Parathyroid adenoma (tissue), 2 donors: Measurements from ENCODE around the gene PCSK2.

Experiments used
- H2AFZ ChIP-seq: fragments of 300-600 bp; sonication (generic); one replicate; pipeline ENCODE4 v1.7.0; 2017; ENCODE audit warnings: antibody characterized with exemption, mild to moderate bottlenecking
- H3K27ac ChIP-seq: fragments of 300-600 bp; sonication (generic); one replicate; pipeline ENCODE4 v1.7.0; 2017
- H3K27me3 ChIP-seq: fragments of 300-600 bp; sonication (generic); one replicate; pipeline ENCODE4 v1.7.0; 2017; ENCODE audit warnings: low read length; ENCODE audit not compliant: control insufficient read depth, insufficient read depth
- H3K36me3 ChIP-seq: fragments of 300-600 bp; sonication (generic); one replicate; pipeline ENCODE4 v1.7.0; 2017; ENCODE audit warnings: low read length; ENCODE audit not compliant: control insufficient read depth, insufficient read depth
- H3K4me1 ChIP-seq: fragments of 300-600 bp; sonication (generic); one replicate; pipeline ENCODE4 v1.7.0; 2017; ENCODE audit warnings: control low read depth
- H3K4me2 ChIP-seq: fragments of 300-600 bp; sonication (generic); one replicate; pipeline ENCODE4 v1.7.0; 2017; ENCODE audit warnings: low read length
- H3K4me3 ChIP-seq: fragments of 300-600 bp; sonication (generic); one replicate; pipeline ENCODE4 v1.7.0; 2017; ENCODE audit warnings: low read depth, low read length
- H3K79me2 ChIP-seq: fragments of 300-600 bp; sonication (generic); one replicate; pipeline ENCODE4 v1.7.0; 2017; ENCODE audit warnings: control low read depth
- H3K9ac ChIP-seq: fragments of 300-600 bp; sonication (generic); one replicate; pipeline ENCODE4 v1.7.0; 2017; ENCODE audit warnings: mild to moderate bottlenecking
- H3K9me3 ChIP-seq: fragments of 300-600 bp; sonication (generic); one replicate; pipeline ENCODE4 v1.7.0; 2017; ENCODE audit warnings: low read length; ENCODE audit not compliant: control insufficient read depth
- TF ChIP-seq, protein P1 (sequence below): fragments of 300-600 bp; sonication (generic); IDR thresholded peaks from one replicate; pipeline ENCODE4 v1.7.0; 2017; ENCODE audit warnings: antibody characterized with exemption, mild to moderate bottlenecking
- donor health status: primary hyperparathyroidism.

PCSK2 gene

DNA sequence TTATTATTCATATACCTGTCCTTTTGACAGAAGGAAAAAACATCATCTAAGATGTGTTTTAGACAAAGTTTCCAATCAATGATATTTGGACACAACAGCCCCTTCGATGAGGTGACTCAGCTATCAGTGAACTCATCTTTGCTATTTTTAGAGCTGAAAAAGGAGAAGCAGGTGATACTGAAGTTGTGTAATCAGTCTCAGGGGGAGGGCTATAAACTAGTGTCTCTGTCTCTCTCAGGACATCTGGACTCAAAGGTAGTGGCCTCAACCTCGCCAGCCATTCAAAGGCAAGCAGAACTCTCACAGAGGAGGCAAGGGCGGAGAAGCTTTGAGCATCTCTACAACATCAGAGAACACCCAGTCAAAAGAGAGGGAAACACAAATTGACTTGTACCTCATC lies 168.9 kb downstream of the PCSK2 start:
- H3K4me3 ChIP-seq, result no peak overlapping the region
- no peaks in the 10 kb centered on the region for H3K79me2 ChIP-seq
- TF ChIP-seq, protein P1, sequence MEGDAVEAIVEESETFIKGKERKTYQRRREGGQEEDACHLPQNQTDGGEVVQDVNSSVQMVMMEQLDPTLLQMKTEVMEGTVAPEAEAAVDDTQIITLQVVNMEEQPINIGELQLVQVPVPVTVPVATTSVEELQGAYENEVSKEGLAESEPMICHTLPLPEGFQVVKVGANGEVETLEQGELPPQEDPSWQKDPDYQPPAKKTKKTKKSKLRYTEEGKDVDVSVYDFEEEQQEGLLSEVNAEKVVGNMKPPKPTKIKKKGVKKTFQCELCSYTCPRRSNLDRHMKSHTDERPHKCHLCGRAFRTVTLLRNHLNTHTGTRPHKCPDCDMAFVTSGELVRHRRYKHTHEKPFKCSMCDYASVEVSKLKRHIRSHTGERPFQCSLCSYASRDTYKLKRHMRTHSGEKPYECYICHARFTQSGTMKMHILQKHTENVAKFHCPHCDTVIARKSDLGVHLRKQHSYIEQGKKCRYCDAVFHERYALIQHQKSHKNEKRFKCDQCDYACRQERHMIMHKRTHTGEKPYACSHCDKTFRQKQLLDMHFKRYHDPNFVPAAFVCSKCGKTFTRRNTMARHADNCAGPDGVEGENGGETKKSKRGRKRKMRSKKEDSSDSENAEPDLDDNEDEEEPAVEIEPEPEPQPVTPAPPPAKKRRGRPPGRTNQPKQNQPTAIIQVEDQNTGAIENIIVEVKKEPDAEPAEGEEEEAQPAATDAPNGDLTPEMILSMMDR, result no peak
- H2AFZ ChIP-seq, result peak overlapping the region; percentile 7
- no peak overlapping the region for H3K4me2 ChIP-seq
- no peaks in the 10 kb centered on the region for H3K36me3 ChIP-seq
- H3K9me3 ChIP-seq, result no peaks in the 10 kb centered on the region
- H3K27me3 ChIP-seq, result no peaks in the 10 kb centered on the region
- H3K4me1 ChIP-seq, result peaks cover 4% of the 10 kb centered on the region
- H3K27ac ChIP-seq, result no peak overlapping the region
- no peak overlapping the region for H3K9ac ChIP-seq

DNA sequence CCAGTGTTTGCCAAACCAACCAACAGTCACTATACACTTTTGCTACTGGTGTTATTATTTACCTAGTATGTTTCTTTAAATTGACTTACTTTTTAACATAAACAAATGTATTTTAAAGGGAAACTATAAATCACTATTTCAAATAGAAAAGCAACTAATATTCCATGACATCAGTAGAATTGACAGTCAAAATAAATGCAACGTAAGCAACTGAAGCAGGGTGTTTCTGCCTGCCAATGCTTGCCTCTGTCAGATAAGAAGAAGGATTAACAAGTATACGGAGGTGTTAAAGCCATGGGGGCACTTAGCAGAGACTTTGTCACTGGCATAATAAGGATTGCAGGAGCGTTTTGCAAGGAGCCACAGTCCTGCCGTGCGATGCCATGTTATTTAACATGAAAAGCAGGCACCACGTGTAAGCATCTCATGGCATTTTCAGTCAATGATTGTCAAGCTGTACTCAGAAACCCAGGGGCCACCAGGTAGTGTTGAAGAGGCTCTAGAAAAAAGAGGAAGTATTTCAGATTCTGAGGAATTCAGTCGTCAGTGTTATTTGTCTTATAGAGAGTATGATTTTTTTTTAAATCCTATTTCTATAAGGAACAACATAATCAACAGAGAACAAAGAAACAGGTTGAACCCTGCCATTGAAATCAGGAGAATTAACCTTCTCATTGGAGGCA lies 172.6 kb downstream of the PCSK2 start:
- Histone ChIP-seq H3K36me3 (no peaks in the 10 kb centered on the region), H3K79me2 (no peaks in the 10 kb centered on the region), H3K4me2 (no peak overlapping the region), H3K27ac (no peak overlapping the region), H3K4me3 (no peak overlapping the region), H3K9ac (no peak overlapping the region), H2AFZ (no peak overlapping the region), H3K27me3 (no peaks in the 10 kb centered on the region), H3K9me3 (no peaks in the 10 kb centered on the region), H3K4me1 (peaks cover 4% of the 10 kb centered on the region)
- TF ChIP-seq, protein P1, result no peak

DNA sequence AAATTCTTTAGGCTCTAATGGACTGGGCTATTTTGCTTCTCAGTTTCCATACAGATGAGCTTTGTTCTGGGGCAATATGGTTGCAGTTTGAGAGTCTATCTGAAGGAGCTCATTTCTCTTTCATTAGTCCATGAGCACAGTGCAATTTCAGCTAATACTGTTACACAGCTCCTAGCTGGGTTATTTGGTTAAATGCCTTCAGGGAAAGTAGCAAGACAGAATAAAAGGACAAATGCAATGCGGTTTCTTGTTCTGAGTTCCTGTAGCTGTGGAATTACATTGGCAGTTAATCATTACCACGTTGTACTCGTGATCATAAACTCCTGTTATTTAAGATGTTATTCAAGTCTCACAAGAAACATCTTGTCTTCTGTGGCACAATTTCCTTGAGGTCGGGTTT lies 176.6 kb downstream of the PCSK2 start:
- Histone ChIP-seq H3K4me2 (no peak overlapping the region), H3K27me3 (no peaks in the 10 kb centered on the region), H3K9me3 (no peaks in the 10 kb centered on the region), H3K79me2 (no peaks in the 10 kb centered on the region), H2AFZ (no peak overlapping the region), H3K27ac (no peak overlapping the region), H3K36me3 (no peaks in the 10 kb centered on the region), H3K4me1 (no peaks in the 10 kb centered on the region), H3K9ac (no peak overlapping the region), H3K4me3 (no peak overlapping the region)
- TF ChIP-seq, protein P1, result no peak

DNA sequence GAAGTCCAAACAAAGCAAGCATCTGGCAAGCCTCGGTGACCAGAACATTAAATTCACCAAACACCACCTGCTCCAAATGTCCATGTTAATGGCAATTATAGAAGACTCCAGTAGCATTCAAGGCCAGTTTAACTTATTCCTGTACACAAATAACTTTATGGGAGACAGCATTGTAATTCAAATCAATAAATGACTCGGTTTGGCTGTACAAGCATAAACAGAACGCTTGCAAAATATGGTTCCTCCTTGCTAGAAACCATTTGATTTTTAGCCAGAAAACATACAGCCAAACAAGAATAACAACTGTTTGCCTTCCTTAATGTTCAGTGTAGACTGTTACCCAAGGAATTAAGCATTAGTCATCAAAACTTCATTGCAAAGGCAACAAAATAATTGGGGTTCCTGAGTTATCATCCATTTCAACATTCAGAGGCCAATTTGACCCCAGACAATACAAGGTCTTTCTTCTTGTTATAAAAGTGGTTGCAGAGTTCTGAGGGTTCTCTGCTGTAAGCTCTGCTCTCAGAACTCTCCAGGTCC lies 179.3 kb downstream of the PCSK2 start:
- Histone ChIP-seq H3K4me1 (no peaks in the 10 kb centered on the region), H3K27me3 (no peaks in the 10 kb centered on the region), H3K36me3 (no peaks in the 10 kb centered on the region), H3K79me2 (no peaks in the 10 kb centered on the region), H3K9me3 (no peaks in the 10 kb centered on the region), H3K4me3 (no peak overlapping the region), H2AFZ (no peak overlapping the region), H3K4me2 (no peak overlapping the region), H3K9ac (no peak overlapping the region), H3K27ac (no peak overlapping the region)
- TF ChIP-seq, protein P1, result no peak

DNA sequence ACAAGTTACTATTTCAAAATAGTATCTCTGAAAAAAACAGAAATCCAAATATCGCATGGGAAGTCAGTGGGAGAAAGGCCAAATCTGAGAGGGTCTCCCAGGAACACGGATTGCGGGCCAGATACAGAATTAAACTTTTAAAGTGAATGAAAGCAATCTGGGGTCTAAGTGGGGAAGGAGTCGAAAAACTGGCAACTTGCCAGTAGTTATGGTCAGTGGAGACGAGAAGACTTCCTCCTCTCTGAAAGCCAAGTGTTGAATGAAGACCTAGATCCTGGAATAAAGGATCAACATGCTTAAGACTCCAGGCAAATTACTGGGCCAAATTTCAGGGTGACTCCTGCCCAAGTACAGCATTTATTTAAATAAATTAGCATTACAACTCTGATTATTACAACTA lies 180.7 kb downstream of the PCSK2 start:
- Histone ChIP-seq H2AFZ (no peak overlapping the region), H3K4me2 (no peak overlapping the region), H3K27ac (no peak overlapping the region), H3K27me3 (no peaks in the 10 kb centered on the region), H3K9ac (no peak overlapping the region), H3K9me3 (no peaks in the 10 kb centered on the region), H3K79me2 (no peaks in the 10 kb centered on the region), H3K36me3 (no peaks in the 10 kb centered on the region), H3K4me3 (no peak overlapping the region), H3K4me1 (no peaks in the 10 kb centered on the region)
- TF ChIP-seq, protein P1, result no peak
